Astrocyte (in vitro differentiated cells and primary cell): ENCODE data around the gene RUFY2. TPM values are rescaled to one million over a fixed set of nuclear protein-coding genes. Genes with fewer than 3 reads are reported as not detected.

Experiments used
- DNase-seq: peaks from one replicate; pipeline ENCODE4 v3.0.0-alpha.2; 2010; ENCODE audit warnings: low read depth
- FAIRE-seq: peaks from 2 replicates; lab custom pipeline; 2011; peaks lifted over from hg19 to GRCh38; lab: Jason Lieb, UNC
- H2AFZ ChIP-seq: 2 replicates; pipeline ENCODE4 v1.6.0; 2012; ENCODE audit warnings: low read depth, low read length, inconsistent platforms
- H3K27ac ChIP-seq: 2 replicates; pipeline ENCODE4 v1.5.1; 2011; ENCODE audit warnings: low read depth, low read length, inconsistent platforms
- H3K27me3 ChIP-seq: 2 replicates; pipeline ENCODE4 v1.6.0; 2011; ENCODE audit warnings: low read length, inconsistent platforms; ENCODE audit not compliant: insufficient read depth
- H3K36me3 ChIP-seq: 2 replicates; pipeline ENCODE4 v1.5.1; 2011; ENCODE audit warnings: low read length, inconsistent platforms; ENCODE audit not compliant: insufficient read depth
- H3K4me1 ChIP-seq: 2 replicates; pipeline ENCODE4 v1.5.1; 2011; ENCODE audit warnings: low read length, inconsistent platforms; ENCODE audit not compliant: insufficient read depth
- H3K4me2 ChIP-seq: 2 replicates; pipeline ENCODE4 v1.6.0; 2012; ENCODE audit warnings: low read length, inconsistent platforms
- H3K4me3 ChIP-seq: 2 replicates; pipeline ENCODE4 v1.5.1; 2011; ENCODE audit warnings: low read depth, mild to moderate bottlenecking, low read length, inconsistent platforms; ENCODE audit not compliant: insufficient read depth
- H3K79me2 ChIP-seq: 2 replicates; pipeline ENCODE4 v1.6.0; 2012; ENCODE audit warnings: mild to moderate bottlenecking, low read length, inconsistent platforms; ENCODE audit not compliant: insufficient read depth
- H3K9ac ChIP-seq: 2 replicates; pipeline ENCODE4 v1.6.0; 2012; ENCODE audit warnings: mild to moderate bottlenecking, low read length, inconsistent platforms
- H3K9me3 ChIP-seq: 2 replicates; pipeline ENCODE4 v1.5.1; 2012; ENCODE audit warnings: low read depth, mild to moderate bottlenecking, low read length, inconsistent platforms; ENCODE audit not compliant: insufficient read depth
- H4K20me1 ChIP-seq: 2 replicates; pipeline ENCODE4 v1.6.0; 2012; ENCODE audit warnings: low read length, inconsistent platforms; ENCODE audit not compliant: insufficient read depth
- H3K27ac Mint-ChIP-seq: one replicate; pipeline ENCODE4 v1.8.0; 2021; ENCODE audit warnings: mild to moderate bottlenecking, mixed read lengths; ENCODE audit not compliant: unreplicated experiment
- H3K27me3 Mint-ChIP-seq: one replicate; pipeline ENCODE4 v1.8.0; 2021; ENCODE audit warnings: low read depth, mixed read lengths; ENCODE audit not compliant: unreplicated experiment
- H3K36me3 Mint-ChIP-seq: one replicate; pipeline ENCODE4 v1.8.0; 2021; ENCODE audit warnings: low read depth, mixed read lengths; ENCODE audit not compliant: unreplicated experiment
- H3K4me1 Mint-ChIP-seq: one replicate; pipeline ENCODE4 v1.8.0; 2021; ENCODE audit warnings: low read depth, mixed read lengths; ENCODE audit not compliant: unreplicated experiment
- H3K4me3 Mint-ChIP-seq: one replicate; pipeline ENCODE4 v1.8.0; 2021; ENCODE audit warnings: mild to moderate bottlenecking, moderate library complexity, mixed read lengths; ENCODE audit not compliant: unreplicated experiment
- H3K9me3 Mint-ChIP-seq: one replicate; pipeline ENCODE4 v1.8.0; 2021; ENCODE audit warnings: mild to moderate bottlenecking, mixed read lengths; ENCODE audit not compliant: unreplicated experiment
- EZH2 ChIP-seq: IDR thresholded peaks from 2 replicates; pipeline ENCODE4 v1.6.1; 2012; ENCODE audit warnings: mild to moderate bottlenecking, low read length, inconsistent platforms; ENCODE audit not compliant: insufficient read depth
- total RNA-seq: library from RNA; stranded (reverse); gene quantifications from 2 replicates; pipeline ENCODE4 v1.2.1, GENCODE V29; 2021
- TF ChIP-seq, protein P1 (sequence below): IDR thresholded peaks from 2 replicates; pipeline ENCODE4 v1.5.1; 2011; ENCODE audit warnings: low read depth, mild to moderate bottlenecking, inconsistent platforms, low read length, moderate library complexity; ENCODE audit not compliant: insufficient read depth

Gene RUFY2
- total RNA-seq, 1 donor from 2014 or later: 21.7 TPM

DNA sequence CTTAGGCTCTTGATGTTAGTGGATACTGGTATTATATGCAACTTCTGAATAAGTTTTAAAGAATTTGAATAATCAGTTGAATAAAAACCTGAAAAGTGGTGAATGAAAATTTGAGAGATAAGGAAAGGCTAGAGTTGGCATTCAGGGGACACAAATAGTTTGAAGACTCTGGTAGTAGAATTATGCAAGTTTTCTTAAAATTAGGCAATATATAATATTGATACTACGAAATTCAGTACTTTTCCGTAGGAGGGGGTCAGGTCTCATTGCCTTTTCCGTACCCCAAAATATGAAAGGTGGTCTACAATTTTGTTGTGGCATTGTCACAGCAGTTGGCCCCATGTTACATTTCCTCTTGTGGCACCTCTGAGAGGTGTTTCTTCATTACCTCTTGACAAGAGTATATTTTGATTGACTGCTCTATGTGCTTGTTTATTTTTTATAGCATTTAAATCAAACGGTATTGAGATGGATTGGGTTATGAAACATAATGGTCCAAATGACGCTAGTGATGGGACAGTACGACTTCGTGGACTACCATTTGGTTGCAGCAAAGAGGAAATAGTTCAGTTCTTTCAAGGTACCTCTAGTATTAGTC, 70.2 kb downstream of the RUFY2 start:
- H3K9me3 Mint-ChIP-seq: no peaks in the 10 kb centered on the region
- TF ChIP-seq EZH2: no peak
- TF ChIP-seq, protein P1, sequence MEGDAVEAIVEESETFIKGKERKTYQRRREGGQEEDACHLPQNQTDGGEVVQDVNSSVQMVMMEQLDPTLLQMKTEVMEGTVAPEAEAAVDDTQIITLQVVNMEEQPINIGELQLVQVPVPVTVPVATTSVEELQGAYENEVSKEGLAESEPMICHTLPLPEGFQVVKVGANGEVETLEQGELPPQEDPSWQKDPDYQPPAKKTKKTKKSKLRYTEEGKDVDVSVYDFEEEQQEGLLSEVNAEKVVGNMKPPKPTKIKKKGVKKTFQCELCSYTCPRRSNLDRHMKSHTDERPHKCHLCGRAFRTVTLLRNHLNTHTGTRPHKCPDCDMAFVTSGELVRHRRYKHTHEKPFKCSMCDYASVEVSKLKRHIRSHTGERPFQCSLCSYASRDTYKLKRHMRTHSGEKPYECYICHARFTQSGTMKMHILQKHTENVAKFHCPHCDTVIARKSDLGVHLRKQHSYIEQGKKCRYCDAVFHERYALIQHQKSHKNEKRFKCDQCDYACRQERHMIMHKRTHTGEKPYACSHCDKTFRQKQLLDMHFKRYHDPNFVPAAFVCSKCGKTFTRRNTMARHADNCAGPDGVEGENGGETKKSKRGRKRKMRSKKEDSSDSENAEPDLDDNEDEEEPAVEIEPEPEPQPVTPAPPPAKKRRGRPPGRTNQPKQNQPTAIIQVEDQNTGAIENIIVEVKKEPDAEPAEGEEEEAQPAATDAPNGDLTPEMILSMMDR: no peak
- peak overlapping the region; percentile 89 for H3K4me2 ChIP-seq
- no peak overlapping the region for H3K27ac ChIP-seq
- no peaks in the 10 kb centered on the region for H3K27me3 ChIP-seq
- DNase-seq: no peak
- no peak overlapping the region for H3K9ac ChIP-seq
- H3K27ac Mint-ChIP-seq: no peak overlapping the region
- H3K4me3 Mint-ChIP-seq: peak overlapping the region; percentile 43
- H3K27me3 Mint-ChIP-seq: no peaks in the 10 kb centered on the region
- H3K4me1 Mint-ChIP-seq: peaks cover 25% of the 10 kb centered on the region
- H3K36me3 ChIP-seq: peaks cover 50% of the 10 kb centered on the region
- H3K4me3 ChIP-seq: peak overlapping the region; percentile 6
- no peak overlapping the region for H2AFZ ChIP-seq
- no peaks in the 10 kb centered on the region for H3K9me3 ChIP-seq
- peaks cover 89% of the 10 kb centered on the region for H4K20me1 ChIP-seq
- FAIRE-seq: no peak
- peaks cover 16% of the 10 kb centered on the region for H3K36me3 Mint-ChIP-seq
- peaks cover 18% of the 10 kb centered on the region for H3K4me1 ChIP-seq
- H3K79me2 ChIP-seq: peaks cover 100% of the 10 kb centered on the region

DNA sequence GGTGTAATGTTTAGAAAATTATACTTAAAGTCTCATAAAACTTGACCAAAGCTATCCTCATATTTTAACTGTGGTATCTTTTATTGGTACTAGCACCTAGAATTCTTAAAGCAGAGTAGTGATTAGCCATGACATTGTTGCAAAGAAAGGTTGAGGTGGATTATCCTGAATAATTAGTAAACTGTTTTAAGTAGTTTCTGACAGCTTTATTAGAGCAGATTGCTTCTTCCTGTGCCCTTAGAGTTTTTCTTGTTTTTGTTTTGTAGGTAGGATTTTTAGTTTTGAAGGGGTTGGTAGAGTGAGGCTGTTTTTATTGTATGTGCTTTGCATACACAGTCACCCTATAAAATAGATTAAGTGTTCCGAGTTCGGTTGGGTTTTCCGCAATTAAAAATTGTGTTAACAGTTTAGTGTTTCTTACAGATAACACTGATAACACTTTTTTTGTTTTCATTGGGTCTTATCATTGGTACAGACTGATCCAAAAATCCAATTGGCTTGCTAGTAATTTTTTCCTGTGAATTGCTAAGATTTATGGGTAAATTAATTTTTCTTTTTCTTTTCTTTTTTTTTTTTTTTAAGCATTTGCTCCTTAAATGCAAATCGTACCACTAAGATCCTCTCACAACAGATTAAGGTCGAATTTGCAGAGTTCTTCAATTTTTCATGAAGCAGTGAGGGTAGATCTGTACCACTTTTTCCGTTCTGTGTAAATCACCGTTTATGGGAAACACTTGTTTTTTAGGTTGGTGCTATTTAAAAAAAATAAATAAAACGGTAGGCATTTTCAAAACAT, 72.2 kb downstream of the RUFY2 start:
- Mint-ChIP-seq H3K27ac (peak overlapping the region; percentile 8), H3K9me3 (peaks cover 2% of the 10 kb centered on the region), H3K36me3 (peaks cover 4% of the 10 kb centered on the region), H3K4me3 (peak overlapping the region; percentile 97), H3K4me1 (peaks cover 31% of the 10 kb centered on the region), H3K27me3 (no peaks in the 10 kb centered on the region)
- no peaks in the 10 kb centered on the region for H3K9me3 ChIP-seq
- peak overlapping the region; percentile 100 for H3K9ac ChIP-seq
- no peak for TF ChIP-seq EZH2
- TF ChIP-seq, protein P1: no peak
- H3K79me2 ChIP-seq: peaks cover 86% of the 10 kb centered on the region
- DNase-seq: no peak
- peaks cover 31% of the 10 kb centered on the region for H3K36me3 ChIP-seq
- peak overlapping the region; percentile 89 for H3K4me2 ChIP-seq
- no peaks in the 10 kb centered on the region for H3K27me3 ChIP-seq
- peaks cover 25% of the 10 kb centered on the region for H3K4me1 ChIP-seq
- FAIRE-seq: no peak
- peak overlapping the region; percentile 78 for H3K4me3 ChIP-seq
- no peak overlapping the region for H3K27ac ChIP-seq
- peaks cover 71% of the 10 kb centered on the region for H4K20me1 ChIP-seq
- no peak overlapping the region for H2AFZ ChIP-seq
